Measurements from ENCODE around the gene OXT. TPM values are rescaled to one million over a fixed set of nuclear protein-coding genes. Genes with fewer than 3 reads are reported as not detected.
A peak's percentile ranks its signal among the peaks of the same experiment; 100 is the strongest.

Gene OXT
- total and polyA plus RNA-seq, 2 of the 13 experiments (the other 11 are each of a cell fraction or from before 2014, with no cell fraction given) = not detected

GRCh38 chr20:3021777-3022176 is 49.6 kb upstream of the OXT start:
- peaks cover 36% of the 10 kb centered on the region for H3K4me1 ChIP-seq (ENCODE audit: insufficient read depth, low read length)
- no peaks in the 10 kb centered on the region for H3K79me2 ChIP-seq (ENCODE audit: insufficient read depth, low read length)
- no TSS peak for BruUV-seq (replicated peaks)
- H3K36me3 ChIP-seq (replicated peaks in 1 of 2; ENCODE audit: control insufficient read depth in 1 of 2, insufficient read depth in 2 of 2, low read length in 2 of 2) = peaks cover 37 to 60% of the 10 kb centered on the region in 2 experiments
- H4K20me1 ChIP-seq (ENCODE audit: insufficient read depth, low read length) = no peaks in the 10 kb centered on the region
- H3K27ac ChIP-seq (ENCODE audit: extremely low read length, insufficient read depth, low read length) = no peak overlapping the region
- no peak overlapping the region for H3K4me3 ChIP-seq (replicated peaks in 1 of 3; ENCODE audit: insufficient read depth in 1 of 3, low read depth in 2 of 3, low read length in 3 of 3)
- H3K27me3 ChIP-seq (ENCODE audit: control insufficient read depth in 1 of 2, insufficient read depth in 2 of 2, low read length in 2 of 2) = no peaks in the 10 kb centered on the region
- ChIA-PET POLR2A (no interaction called here), CTCF (ENCODE audit: low intra/inter-chr PET ratio, low total read pairs) (no interaction called here)
- in situ Hi-C loops (cut with HindIII; ENCODE audit: extremely low pct_ligation_motif_present, low pct_unique_long_range_greater_than_20kb) (no loop called here), intact Hi-C loops (cut with micrococcal nuclease; ENCODE audit: unreplicated experiment) (no loop called here)
- no peak overlapping the region for H3K4me2 ChIP-seq (ENCODE audit: low read depth, low read length)
- no peak overlapping the region for H2AFZ ChIP-seq (ENCODE audit: low read length)
- DNase-seq (ENCODE audit: low spot score) (no peak), ATAC-seq (no peak; the same call in 2 of the 3 replicates), FAIRE-seq (no peak)
- WGBS (ENCODE audit: low lambda C conversion rate) = 99% methylated on average over 5 of the region's 5 CpGs
- no peaks in the 10 kb centered on the region for H3K9me3 ChIP-seq (ENCODE audit: low read length)
- TF ChIP-seq, protein P1, sequence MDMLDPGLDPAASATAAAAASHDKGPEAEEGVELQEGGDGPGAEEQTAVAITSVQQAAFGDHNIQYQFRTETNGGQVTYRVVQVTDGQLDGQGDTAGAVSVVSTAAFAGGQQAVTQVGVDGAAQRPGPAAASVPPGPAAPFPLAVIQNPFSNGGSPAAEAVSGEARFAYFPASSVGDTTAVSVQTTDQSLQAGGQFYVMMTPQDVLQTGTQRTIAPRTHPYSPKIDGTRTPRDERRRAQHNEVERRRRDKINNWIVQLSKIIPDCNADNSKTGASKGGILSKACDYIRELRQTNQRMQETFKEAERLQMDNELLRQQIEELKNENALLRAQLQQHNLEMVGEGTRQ (IDR thresholded peaks at IDR 0.05; ENCODE audit: low read depth, low read length) = 0 out of 2 replicates have a peak, but pooled peaks have one; percentile 2
- TF ChIP-seq, protein P1 (CRISPR knock-in tag; IDR thresholded peaks at IDR 0.05; ENCODE audit: borderline replicate concordance) = no peak
- TF ChIP-seq BRD4 (CRISPR knock-in tag; IDR thresholded peaks at IDR 0.05) (0 out of 2 replicates have a peak, but pooled peaks have one; percentile 36), CREM (IDR thresholded peaks at IDR 0.05) (no peak), CREM (CRISPR knock-in tag; IDR thresholded peaks at IDR 0.05) (no peak), ZNF263 (CRISPR knock-in tag; IDR thresholded peaks at IDR 0.05) (peak; percentile 84)
- no peak overlapping the region for H3K9ac ChIP-seq (ENCODE audit: insufficient read depth, low read depth, low read length)
